Fibroblast of skin of abdomen (primary cell): ENCODE measurements around the gene SPAG5.
"Not testable (repeated sequence)": the region's sequence is repeated elsewhere in the genome, so short reads cannot be mapped to it uniquely, and the experiment has no call there.

Source experiments
- DNase-seq: peaks from one replicate; pipeline ENCODE4 v3.0.0-alpha.2; 2013

The SPAG5 gene

GRCh38 chr17:28604031-28604430 lies 5.2 kb upstream of the SPAG5 start:
- not testable (repeated sequence) for DNase-seq

- peak; percentile 88 for DNase-seq
Observed at GRCh38 chr17:28599311-28600184, 723 bp upstream of the SPAG5 start.

- DNase-seq: no peak
Observed at GRCh38 chr17:28598389-28598788, 436 bp downstream of the SPAG5 start.

- DNase-seq: no peak
Observed at GRCh38 chr17:28597606-28598383, 1.0 kb downstream of the SPAG5 start.

- DNase-seq: no peak
Observed at GRCh38 chr17:28592260-28592659, 6.6 kb downstream of the SPAG5 start.

- DNase-seq: no peak
Observed at GRCh38 chr17:28585851-28586250, 13.0 kb downstream of the SPAG5 start.

- DNase-seq: no peak
Observed at GRCh38 chr17:28584434-28584833, 14.4 kb downstream of the SPAG5 start.

- DNase-seq: no peak
Observed at GRCh38 chr17:28582513-28582912, 16.3 kb downstream of the SPAG5 start.

- no peak for DNase-seq
Observed at GRCh38 chr17:28580959-28581358, 17.9 kb downstream of the SPAG5 start.

GRCh38 chr17:28579526-28579925 lies 19.3 kb downstream of the SPAG5 start:
- DNase-seq: no peak

GRCh38 chr17:28578246-28579195 lies 20.3 kb downstream of the SPAG5 start:
- DNase-seq: no peak

- DNase-seq: no peak
Observed at GRCh38 chr17:28577466-28577824, 21.4 kb downstream of the SPAG5 start.

- DNase-seq: peak; percentile 91
Observed at GRCh38 chr17:28576758-28577465, 21.9 kb downstream of the SPAG5 start, which contains the start of gene ALDOC. TSS of gene ALDOC (minus strand) at chr17:28576895. CDS start at chr17:28575532, 1,363 bp downstream.

GRCh38 chr17:28576016-28576415 lies 22.8 kb downstream of the SPAG5 start:
- not testable (repeated sequence) for DNase-seq

GRCh38 chr17:28575126-28575795 lies 23.6 kb downstream of the SPAG5 start:
- DNase-seq: no peak

- no peak for DNase-seq
Observed at GRCh38 chr17:28574526-28574925, 24.3 kb downstream of the SPAG5 start.

- DNase-seq: no peak
Observed at GRCh38 chr17:28573966-28574480, 24.8 kb downstream of the SPAG5 start.

- DNase-seq: no peak
Observed at GRCh38 chr17:28573521-28573920, 25.3 kb downstream of the SPAG5 start.

GRCh38 chr17:28573040-28573380 lies 25.8 kb downstream of the SPAG5 start:
- DNase-seq: no peak

GRCh38 chr17:28572259-28573039 lies 26.4 kb downstream of the SPAG5 start:
- DNase-seq: no peak
